LNCAP (cell line): ENCODE data around the gene TJP3.

Experiments used
- CTCF ChIP-seq: fragments of 450-650 bp; IDR thresholded peaks from 2 replicates; pipeline ENCODE4 v1.5.1; 2017; ENCODE audit warnings: mild to moderate bottlenecking

Gene TJP3

GRCh38 chr19:3725640-3726310 lies 17.6 kb downstream of the TJP3 start:
- TF ChIP-seq CTCF = no peak

DNA sequence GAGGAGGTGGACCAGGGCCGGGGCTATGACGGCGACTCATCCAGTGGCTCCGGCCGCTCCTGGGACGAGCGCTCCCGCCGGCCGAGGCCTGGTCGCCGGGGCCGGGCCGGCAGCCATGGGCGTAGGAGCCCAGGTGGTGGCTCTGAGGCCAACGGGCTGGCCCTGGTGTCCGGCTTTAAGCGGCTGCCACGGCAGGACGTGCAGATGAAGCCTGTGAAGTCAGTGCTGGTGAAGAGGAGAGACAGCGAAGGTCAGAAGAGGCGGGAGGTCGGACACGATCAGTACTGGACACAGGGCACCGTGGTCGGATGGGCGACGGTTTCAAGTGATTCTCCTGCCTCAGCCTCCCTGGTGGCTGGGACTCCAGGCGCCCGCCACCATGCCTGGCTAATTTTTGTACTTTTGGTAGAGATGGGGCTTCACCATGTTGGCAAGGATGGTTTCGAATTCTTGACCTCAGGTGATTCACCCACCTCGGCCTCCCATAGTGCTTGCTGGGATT lies 22.3 kb downstream of the TJP3 start:
- TF ChIP-seq CTCF = no peak

- TF ChIP-seq CTCF = no peak
Observed at GRCh38 chr19:3732108-3732507, 23.9 kb downstream of the TJP3 start.

DNA sequence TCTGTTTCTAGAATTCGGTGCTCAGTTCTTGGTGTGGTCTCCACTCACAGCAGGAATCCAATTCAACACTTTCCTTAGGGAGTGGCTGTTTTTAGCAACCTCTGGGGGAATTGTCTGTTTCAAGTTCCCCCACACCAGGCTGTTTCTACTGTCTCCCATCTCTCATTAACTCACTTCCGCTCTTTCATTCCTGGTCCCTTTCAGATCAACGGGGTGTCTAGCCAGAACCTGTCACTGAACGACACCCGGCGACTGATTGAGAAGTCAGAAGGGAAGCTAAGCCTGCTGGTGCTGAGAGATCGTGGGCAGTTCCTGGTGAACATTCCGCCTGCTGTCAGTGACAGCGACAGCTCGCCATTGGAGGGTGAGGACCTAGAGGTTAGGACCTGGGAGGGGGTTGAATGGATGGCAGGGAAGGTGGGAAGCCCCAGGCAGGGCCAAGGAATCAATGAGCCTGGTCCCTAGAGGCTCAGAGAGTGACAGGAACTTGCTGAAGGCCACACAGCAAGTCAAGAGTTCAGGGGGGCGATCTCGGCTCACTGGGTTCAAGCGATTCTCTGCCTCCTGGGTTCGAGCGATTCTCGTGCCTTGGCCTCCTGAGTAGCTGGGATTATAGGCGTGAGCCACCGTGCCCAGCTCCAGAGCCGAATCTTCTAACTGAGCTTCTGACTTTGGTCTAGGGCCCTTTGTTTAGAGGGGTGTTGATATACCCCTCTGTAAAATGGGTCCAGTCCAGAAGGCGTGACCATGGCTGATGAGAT lies 25.5 kb downstream of the TJP3 start:
- no peak for TF ChIP-seq CTCF

DNA sequence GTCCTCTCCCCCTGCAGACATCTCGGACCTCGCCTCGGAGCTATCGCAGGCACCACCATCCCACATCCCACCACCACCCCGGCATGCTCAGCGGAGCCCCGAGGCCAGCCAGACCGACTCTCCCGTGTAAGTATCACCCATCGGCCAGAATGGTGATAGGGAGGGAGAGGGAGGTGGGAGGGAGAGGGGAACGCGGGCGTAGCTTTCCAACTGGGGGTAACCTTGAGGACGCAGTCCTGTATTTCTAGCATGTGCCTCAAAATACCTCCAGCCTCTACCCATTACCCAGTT lies 26.1 kb downstream of the TJP3 start:
- TF ChIP-seq CTCF = no peak

GRCh38 chr19:3736106-3736724 lies 28.0 kb downstream of the TJP3 start:
- TF ChIP-seq CTCF = no peak

- TF ChIP-seq CTCF = no peak
Observed at GRCh38 chr19:3737487-3738205, 29.5 kb downstream of the TJP3 start.
